Adrenal gland (tissue), 5 donors: ENCODE data around the gene STEAP3.

Experiments
- CTCF ChIP-seq, 6 experiments: fragments of 450-650 bp in 4 of 6; fragments of 200-600 bp in 2 of 6; sonication (generic) in 1 of 6; IDR thresholded peaks; 1 replicate in 5 of 6; 2 replicates in 1 of 6; pipeline versions ENCODE4 v1.5.1 to v1.8.0; 2016 to 2021; ENCODE audit warnings: antibody characterized with exemption in 6 of 6, mild to moderate bottlenecking in 2 of 6, moderate library complexity in 1 of 6
- POLR2A ChIP-seq, 2 donors: fragments of 450-650 bp; IDR thresholded peaks; one replicate each; pipeline ENCODE4 v1.6.1; 2017; ENCODE audit warnings: antibody characterized with exemption in 2 of 2, mild to moderate bottlenecking in 2 of 2, moderate library complexity in 1 of 2
- donor health status: DM: no; HTN: no; CAD: no.

GRCh38 chr2:119195001-119195400, 28.6 kb upstream of the STEAP3 start:
- TF ChIP-seq CTCF (IDR thresholded peaks at IDR 0.05) (no peak), POLR2A (IDR thresholded peaks at IDR 0.05) (no peak)
